Neutrophil (primary cell): ENCODE data around the gene CHD1L.

Source experiments
- H3K27ac ChIP-seq: fragments of 200-600 bp; sonication (generic); 2 replicates; pipeline ENCODE4 v1.5.1; 2016; ENCODE audit warnings: mild to moderate bottlenecking, moderate library complexity
- H3K27me3 ChIP-seq: fragments of 200-600 bp; sonication (generic); 2 replicates; pipeline ENCODE4 v1.6.0; 2016; ENCODE audit warnings: mild to moderate bottlenecking
- H3K36me3 ChIP-seq: fragments of 200-600 bp; sonication (generic); 2 replicates; pipeline ENCODE4 v1.5.1; 2017
- H3K4me1 ChIP-seq, 2 experiments: fragments of 200-600 bp in 1 of 2; sonication (generic) in 1 of 2; 1 replicate in 1 of 2; 2 replicates in 1 of 2; pipeline versions ENCODE4 v1.5.1 to v1.6.1; 2013 to 2016; ENCODE audit warnings: low read depth in 1 of 2, low read length in 1 of 2, mild to moderate bottlenecking in 1 of 2, moderate library complexity in 1 of 2; ENCODE audit not compliant: control insufficient read depth in 1 of 2, insufficient read depth in 1 of 2
- H3K4me3 ChIP-seq, 2 experiments: fragments of 200-600 bp in 1 of 2; sonication (generic) in 1 of 2; 1 replicate in 1 of 2; 2 replicates in 1 of 2; pipeline ENCODE4 v1.5.1; 2013 to 2016; ENCODE audit warnings: low read depth in 1 of 2, low read length in 1 of 2, mild to moderate bottlenecking in 1 of 2, moderate library complexity in 1 of 2
- H3K9me3 ChIP-seq: fragments of 200-600 bp; sonication (generic); 2 replicates; pipeline ENCODE4 v1.5.1; 2016
- CTCF ChIP-seq: fragments of 200-600 bp; sonication (generic); IDR thresholded peaks from 2 replicates; pipeline ENCODE4 v1.5.1; 2016; ENCODE audit warnings: antibody characterized with exemption

CHD1L gene

DNA sequence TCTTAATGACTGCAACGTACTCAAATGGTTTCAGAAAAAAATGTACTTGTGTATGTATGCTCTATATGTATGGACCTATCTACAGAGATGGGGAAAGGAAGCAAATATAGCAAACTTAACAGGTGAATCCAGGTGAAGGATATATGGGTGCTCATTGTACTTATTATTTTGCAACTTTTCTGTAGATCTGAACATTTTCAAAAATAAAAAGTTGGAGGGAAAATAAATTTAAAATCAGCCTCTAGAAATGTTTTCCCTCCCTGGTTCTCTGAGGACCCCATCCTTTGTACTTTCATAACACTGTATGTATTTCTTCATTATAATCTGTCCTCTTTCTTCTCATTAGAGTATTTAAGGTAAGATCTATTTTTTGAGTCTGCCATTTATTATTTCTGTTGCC is 35.3 kb upstream of the CHD1L start:
- Histone ChIP-seq H3K4me3 (no peak overlapping the region), H3K36me3 (no peaks in the 10 kb centered on the region), H3K9me3 (no peaks in the 10 kb centered on the region), H3K4me1 (peaks cover 0 to 11% of the 10 kb centered on the region in 2 experiments), H3K27me3 (no peaks in the 10 kb centered on the region), H3K27ac (no peak overlapping the region)
- no peak for TF ChIP-seq CTCF

- Histone ChIP-seq H3K36me3 (no peaks in the 10 kb centered on the region), H3K4me3 (no peak overlapping the region), H3K4me1 (peaks cover 0 to 11% of the 10 kb centered on the region in 2 experiments), H3K27me3 (no peaks in the 10 kb centered on the region), H3K9me3 (no peaks in the 10 kb centered on the region), H3K27ac (no peak overlapping the region)
- TF ChIP-seq CTCF: no peak
These were observed 33.9 kb upstream of the CHD1L start for GRCh38 chr1:147208619-147209018.

DNA sequence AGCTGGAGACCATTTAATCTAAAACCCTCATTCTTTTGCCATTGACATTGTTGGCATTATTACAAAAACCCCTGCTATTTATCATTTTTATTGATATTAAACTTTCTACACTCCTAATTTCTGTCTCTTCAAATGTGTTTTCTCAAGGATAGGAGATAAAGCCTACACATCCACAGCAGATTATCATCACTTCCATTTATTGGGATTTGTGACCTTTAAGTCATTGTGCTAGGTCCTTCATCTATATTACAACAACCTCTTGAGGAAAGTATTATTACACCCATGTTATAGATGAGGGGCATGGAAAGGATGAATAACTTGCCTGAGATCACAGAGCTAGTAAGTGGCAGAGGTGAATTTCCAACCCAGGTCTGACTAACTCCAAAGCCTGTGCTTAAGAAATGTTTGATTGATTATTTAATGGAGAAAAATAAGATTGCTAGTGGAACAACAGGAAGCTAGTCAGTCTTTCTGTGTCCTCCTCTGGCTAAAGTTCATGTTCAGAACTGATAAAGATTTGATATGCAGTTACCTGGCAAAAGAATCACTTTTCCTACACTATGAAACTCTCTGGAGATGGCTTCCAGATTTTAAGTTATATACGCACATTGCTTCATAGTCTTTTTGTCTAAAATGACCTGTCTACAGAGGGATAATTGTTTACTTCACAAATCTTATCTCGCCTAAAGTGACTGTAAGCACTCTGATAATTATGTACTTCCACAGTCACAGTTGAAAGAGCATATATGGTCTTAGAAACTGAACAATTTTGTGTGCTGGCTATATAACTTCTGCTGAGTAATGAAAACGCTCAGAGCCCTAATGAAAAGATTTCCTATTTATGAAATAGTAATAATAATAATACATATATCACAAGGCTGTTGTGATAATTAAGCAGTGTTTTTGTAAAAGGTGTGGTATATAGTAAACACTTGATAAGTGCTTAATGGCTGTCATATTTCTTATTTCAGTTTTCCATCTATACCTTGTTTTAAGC is 32.4 kb upstream of the CHD1L start:
- no peaks in the 10 kb centered on the region for H3K4me1 ChIP-seq
- no peak overlapping the region for H3K27ac ChIP-seq
- no peak for TF ChIP-seq CTCF
- H3K4me3 ChIP-seq: no peak overlapping the region
- H3K36me3 ChIP-seq: no peaks in the 10 kb centered on the region
- no peaks in the 10 kb centered on the region for H3K9me3 ChIP-seq
- no peaks in the 10 kb centered on the region for H3K27me3 ChIP-seq

- Histone ChIP-seq H3K4me1 (no peaks in the 10 kb centered on the region), H3K27ac (no peak overlapping the region), H3K4me3 (no peak overlapping the region), H3K36me3 (no peaks in the 10 kb centered on the region), H3K9me3 (no peaks in the 10 kb centered on the region), H3K27me3 (no peaks in the 10 kb centered on the region)
- no peak for TF ChIP-seq CTCF
These were observed 31.5 kb upstream of the CHD1L start for GRCh38 chr1:147210987-147211386.

DNA sequence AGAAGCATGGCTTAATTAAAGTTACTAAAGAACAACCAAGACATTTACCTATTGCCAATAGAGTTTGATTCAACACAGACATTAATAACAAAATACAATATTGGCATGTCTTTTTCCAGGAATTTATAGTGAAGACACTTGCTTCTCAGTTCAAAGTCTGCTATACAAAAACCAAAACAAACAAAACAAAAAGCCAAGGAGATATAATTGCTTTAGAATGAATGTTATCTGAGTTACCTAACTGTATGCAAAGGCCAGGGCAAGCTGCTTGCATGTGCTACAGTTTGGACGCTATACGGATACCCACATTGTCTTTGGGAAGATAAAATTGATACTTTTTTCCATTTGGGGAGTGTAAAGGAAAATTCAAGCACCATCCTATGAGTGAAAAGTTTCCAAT is 30.9 kb upstream of the CHD1L start:
- TF ChIP-seq CTCF: no peak
- Histone ChIP-seq H3K27me3 (no peaks in the 10 kb centered on the region), H3K9me3 (no peaks in the 10 kb centered on the region), H3K36me3 (no peaks in the 10 kb centered on the region), H3K27ac (no peak overlapping the region), H3K4me1 (no peaks in the 10 kb centered on the region), H3K4me3 (no peak overlapping the region)
